GM04504 (cell line): ENCODE data around the gene ZNF280C.
"Not testable (repeated sequence)": the region's sequence is repeated elsewhere in the genome, so short reads cannot be mapped to it uniquely, and the experiment has no call there.

Experiments used
- DNase-seq: peaks from one replicate; pipeline ENCODE4 v3.0.0-alpha.2; 2012; ENCODE audit warnings: low read depth

ZNF280C gene

DNA sequence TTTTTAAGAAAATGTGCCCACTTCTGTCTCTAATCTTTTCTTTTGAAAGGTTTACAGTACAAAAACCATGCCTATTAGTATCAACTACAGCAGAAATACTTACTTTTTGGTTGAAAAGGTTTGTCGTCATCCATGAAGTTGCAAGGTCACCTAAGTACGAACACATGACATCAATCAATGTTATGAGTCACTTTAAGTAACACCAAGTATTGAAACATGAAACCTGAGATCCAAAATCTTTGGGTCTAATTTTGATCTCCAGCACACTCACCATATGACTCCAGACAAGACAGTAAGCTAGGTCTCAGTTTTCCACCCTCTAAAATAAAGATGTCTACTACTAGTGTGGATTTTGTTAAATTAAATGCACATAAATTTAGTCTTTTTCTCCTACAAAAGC lies 8.4 kb downstream of the ZNF280C start:
- DNase-seq = no peak

DNA sequence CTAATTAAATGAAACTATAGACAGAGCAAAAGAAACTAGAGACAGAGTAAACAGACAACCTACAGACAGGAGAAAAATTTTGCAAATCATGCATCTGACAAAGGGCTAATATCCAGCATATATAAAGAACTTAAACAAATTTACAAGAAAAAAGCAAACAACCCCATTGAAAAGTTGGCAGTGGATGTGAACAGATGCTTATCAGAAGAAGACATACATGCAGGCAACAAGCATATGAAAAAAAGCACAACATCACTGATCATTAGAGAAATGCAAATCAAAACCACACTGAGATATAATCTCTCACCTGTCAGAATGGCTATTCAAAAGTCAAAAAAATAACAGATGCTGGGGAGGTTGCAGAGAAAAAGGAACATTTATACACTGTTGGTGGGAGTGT lies 14.8 kb downstream of the ZNF280C start:
- DNase-seq = no peak

DNA sequence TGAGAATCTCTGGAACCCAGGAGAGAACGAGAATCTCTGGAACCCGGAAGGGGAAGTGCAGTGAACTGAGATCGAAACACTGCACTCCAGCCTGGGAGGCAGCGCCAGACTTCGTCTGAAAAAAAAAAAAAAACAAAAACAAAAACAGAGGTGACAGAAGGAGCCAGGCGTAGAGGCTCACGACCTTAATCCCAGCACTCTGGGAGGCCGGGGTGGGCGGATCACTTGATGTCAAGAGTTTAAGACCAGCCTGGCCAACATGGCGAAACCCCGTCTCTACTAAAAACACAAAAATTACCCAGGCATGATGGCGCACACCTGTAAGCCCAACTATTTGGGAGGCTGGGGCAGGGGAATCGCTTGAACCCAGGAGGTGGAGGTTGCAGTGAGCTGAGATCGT lies 17.0 kb downstream of the ZNF280C start:
- no peak for DNase-seq

DNA sequence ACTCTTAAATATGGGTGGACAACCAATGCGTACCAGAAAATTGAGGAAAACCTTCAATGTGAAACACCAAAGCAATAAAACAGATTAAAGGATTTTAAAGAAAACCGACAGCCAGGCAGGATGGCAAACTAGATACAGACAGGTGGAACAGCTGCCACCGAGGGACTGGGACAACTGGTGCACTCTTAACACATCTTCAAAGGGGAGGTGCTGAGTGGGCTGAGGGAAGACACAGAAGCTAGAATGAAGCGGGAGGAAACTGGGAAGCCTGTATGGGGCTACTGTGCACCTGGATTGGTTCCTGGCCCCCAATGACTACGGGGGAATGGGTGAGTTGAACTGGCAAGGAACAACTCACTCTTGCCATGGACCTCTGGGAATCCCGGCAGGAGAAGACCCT lies 20.7 kb downstream of the ZNF280C start:
- DNase-seq = no peak

DNA sequence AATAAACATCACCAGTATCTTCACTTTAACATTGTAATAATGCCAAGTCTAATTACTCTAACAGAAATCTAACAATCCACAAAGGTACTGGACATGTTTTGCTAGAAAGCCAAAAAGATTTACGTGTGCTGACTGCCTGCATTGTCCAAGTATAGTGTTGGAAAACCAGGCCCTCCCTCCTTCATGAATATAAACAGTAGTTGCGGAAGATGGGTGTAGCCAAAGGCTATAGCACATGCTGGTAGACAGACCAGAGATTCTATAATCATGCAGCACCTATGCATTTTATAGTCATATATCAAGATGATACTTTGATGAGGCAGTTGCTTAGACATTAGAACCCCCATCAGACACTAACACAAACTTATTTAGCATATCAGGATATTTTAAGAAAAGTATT lies 22.6 kb downstream of the ZNF280C start:
- DNase-seq = no peak

DNA sequence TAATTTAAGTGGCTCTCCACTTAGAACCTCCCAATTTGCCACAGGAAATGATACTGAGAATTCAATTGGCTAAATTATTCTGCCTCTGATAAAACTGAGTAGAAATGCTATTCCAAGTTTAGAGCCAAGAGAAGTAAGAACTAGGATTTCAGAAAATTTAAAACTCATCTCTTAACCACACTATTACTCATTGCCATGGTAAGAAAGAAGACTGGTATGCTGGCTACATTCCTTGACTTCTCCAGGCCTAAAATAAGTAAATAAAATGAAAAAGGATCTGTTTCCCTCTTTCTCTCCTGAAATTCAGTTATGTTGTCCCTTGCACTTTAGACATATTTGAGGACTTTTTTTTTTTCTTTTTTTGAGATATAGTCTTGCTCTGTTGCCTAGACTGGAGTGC lies 23.3 kb downstream of the ZNF280C start:
- DNase-seq = peak; percentile 27

DNA sequence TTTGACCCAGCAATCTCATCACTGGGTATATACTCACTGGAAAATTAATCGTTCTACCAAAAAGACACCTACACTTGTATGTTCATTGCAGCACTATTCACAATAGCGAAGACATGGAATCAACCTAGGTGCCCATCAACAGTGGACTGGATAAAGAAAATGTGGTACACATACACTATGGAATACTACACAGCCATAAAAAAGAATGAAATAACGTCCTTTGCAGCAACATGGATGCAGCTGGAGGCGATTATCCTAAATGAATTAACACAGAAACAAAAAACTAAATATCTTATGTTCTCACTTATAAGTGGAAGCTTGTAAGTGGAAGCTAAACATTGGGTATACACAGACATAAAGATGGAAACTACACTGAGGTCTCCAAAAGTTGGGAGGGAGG lies 37.5 kb downstream of the ZNF280C start:
- not testable (repeated sequence) for DNase-seq

DNA sequence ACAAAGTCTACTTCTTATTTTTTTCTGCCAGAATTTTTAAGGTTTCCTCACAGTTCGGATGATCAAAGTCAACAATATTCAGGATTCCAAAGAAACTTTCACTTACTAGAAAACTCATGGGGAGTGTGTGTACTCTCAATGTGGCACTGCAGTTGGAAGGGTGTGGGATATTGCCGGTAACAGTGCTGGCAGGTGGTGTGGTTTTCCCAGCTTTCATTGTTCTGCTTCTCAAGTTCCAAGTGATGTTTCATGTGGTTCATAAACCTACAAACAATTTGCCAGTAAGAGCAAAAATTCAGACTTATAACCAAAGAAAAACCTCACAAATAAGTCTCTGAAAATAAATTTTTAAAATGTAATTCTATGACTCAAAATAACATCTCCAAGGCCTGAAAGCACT lies 39.8 kb downstream of the ZNF280C start:
- DNase-seq = no peak

DNA sequence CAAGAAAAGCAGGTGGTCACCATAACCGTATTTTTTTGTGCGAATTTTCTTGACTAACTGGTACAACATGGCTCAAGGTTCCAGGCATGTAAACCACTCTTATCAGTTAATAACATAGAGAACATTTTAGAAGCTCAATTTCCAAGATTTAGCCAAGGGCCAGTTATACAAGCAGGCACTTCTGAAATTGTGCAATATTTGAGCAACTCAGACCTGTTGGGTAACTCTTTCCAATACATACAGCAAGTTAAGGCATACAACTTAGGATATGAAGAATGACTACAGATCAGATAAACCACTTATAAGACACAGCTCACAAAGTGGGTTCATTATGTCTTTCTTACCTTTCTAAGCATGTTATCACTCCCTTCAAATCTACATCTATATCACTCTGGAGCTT lies 43.9 kb downstream of the ZNF280C start:
- no peak for DNase-seq

DNA sequence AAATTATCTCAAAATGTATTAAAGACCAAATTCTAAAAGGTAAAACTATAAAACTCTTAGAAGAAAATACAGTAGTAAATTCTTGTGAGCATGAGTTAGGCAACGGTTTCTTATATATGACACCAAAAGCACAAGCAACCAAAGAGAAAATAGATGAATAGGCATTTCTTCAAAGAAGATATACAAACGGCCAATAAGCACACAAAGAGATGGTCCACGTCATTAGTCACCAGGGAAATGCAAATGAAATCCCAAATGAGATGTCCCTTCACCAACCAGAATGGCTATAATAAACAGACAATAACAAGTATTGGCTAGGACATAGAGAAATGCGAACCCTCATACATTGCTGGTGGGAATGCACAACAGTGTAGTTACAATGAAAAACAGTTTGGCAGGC lies 52.4 kb downstream of the ZNF280C start:
- no peak for DNase-seq

DNA sequence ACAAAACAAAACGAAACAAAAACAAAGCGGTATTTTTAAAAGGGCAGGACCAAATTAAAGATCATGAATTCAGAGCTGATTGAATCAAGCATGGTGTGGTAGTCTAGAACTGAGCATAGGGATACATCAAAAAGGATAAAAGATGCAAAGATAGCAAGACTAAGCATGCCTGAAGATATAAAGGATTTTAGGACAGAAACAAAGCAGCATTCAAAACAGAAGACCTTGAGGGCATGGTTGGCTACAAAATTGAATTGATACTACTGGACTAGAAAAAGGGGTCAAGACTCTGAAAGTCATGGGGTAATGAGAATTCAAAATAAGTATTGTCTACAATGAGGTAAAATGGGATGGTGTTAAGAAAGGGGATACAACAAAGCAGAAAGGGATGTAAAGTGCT lies 55.3 kb downstream of the ZNF280C start:
- no peak for DNase-seq

DNA sequence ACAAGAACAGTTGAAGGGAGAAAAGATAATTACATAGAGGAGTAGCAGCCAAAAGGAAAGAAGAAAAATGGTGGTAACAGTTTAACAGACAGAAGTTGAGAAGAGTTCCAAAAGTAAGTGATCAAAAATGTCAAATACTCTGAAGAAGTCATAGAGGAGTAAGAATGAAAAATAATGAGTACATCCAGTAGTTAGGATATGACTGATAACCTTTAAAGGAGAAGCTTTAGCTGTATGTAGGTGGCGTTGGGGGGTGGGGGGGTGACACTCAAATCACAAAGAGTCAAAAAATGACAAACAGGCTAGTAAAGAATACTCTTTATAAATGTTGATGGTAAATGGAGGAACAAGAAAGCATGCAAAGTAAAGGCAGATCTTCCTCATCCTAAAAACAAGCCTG lies 56.3 kb downstream of the ZNF280C start:
- no peak for DNase-seq

DNA sequence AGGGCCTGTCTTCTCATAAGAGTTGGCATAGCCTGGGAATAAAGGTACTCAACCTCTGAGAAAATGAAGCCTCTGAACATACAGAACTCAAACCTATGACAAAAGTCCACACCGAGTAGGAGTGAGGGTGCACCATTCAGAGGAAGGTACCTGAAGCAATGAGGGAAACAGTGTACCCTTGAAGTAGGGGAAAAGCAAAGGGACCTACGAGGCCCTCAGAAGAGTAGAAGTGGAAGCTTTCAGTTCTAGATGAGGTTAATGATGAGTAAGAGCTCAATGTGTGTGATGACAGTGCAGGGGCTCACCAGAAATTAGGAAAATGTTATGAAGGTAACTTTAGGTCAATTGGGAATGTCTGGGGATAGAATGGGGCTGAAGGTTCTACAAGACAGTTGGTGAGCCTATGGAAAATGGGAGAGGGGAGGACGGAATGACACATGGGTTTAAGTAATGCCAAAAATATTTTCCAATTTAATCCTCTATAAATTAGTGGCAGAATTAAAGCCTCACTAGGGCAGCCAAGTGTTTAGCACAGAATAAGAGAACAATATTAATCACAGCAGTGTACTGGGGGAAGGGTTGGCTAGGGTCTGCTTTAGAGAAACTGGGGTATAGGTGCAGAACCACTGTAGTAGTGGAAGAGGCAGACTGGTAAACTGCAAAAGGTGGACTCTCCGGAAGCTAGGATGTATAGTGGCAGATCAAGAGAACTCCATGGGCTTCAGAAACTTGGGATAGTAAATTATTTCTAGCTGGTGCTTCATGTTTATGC lies 57.1 kb downstream of the ZNF280C start:
- DNase-seq = no peak

DNA sequence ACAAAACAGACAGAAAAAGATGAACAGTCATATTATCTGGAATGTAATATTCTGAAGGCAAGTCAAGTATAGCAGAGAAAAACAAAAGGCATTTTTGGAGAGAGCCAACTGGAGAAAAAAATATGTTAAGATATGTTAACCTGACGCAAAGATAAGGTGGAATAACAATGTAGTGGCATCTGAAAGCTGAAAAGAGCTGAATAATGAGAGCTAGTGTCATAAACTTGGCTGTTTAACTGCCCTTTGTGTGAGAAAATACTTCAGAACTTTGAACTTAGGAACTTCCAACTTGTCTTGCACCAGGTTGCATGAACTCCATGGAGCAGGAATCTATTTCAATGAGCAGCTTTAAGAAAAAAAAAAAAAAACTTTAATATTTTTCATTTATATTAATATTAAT lies 64.1 kb downstream of the ZNF280C start:
- DNase-seq = no peak

DNA sequence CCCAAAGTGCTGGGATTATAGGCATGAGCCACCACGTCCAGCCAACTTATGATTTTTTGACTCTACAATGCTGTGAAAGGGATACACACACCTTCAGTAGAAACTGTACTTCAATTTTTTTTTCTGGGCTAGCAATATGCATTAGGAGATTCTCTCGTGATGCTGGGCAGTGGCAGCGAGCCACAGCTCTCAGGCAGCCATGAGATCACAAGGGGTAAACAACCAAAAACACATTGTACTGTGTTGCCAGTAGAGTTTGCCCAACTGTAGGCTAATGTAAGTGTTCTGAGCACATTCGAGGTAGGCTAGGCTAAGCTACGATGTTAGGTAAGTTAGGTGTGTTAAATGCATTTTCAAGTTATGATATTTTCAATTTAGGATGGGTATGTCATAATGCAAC lies 71.2 kb downstream of the ZNF280C start:
- DNase-seq = no peak

DNA sequence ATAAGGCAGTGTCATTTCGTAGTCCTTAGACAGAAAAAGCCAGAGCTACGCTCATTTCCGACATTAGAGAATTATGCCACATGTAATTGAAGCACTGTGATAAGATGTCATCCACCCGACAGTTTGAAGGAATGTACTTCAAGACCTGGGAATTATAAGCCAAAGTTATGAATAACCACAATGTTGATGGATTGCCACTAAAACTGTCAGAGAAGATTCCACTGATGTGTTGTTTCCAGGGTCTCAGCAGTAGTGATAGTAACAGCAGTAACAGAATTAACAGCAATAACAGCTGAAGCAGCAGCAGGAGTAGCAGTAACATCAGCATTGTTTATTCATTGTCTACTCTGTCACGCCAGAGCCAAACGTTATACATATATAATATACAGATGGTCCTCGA lies 72.2 kb downstream of the ZNF280C start:
- peak; percentile 57 for DNase-seq

DNA sequence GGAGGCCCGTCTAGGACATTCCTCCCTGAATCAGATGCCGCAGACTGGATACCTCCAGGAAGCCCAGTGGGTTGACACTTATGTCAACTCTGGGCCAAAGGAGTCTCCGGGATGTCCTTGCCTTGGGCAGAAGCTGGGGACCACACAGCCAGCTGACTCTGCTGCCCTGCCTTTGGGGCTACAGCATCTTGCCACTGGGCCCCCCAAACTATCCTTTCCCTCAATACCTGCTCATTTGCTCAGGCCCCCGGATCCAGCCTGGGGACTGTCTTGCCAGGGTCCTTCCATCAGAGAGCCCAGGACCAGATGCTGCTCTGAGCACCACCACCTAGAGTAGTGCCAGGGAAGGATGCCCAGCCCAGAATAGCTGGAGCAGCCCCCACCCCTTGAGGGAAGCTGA lies 77.9 kb downstream of the ZNF280C start:
- DNase-seq = no peak

DNA sequence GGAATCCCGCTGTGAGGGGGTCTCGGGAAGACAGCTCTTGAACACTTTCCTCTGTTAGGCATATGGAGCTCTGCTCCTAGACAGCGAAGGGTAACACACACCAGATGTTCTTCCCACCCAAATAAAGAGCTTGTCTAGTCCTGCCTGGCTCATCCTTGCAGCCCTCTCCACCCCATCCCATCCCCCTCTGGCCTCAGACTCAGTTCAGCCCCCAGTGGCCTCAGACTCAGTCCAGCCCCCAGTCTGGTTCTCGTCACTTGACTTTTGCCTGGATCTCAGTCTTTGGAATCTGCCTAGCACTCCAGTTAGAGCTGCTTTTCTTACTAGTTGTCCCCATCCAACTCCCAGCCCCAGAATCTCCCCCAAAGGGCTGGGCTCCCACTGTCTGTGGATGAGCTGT lies 82.0 kb downstream of the ZNF280C start:
- DNase-seq = no peak

DNA sequence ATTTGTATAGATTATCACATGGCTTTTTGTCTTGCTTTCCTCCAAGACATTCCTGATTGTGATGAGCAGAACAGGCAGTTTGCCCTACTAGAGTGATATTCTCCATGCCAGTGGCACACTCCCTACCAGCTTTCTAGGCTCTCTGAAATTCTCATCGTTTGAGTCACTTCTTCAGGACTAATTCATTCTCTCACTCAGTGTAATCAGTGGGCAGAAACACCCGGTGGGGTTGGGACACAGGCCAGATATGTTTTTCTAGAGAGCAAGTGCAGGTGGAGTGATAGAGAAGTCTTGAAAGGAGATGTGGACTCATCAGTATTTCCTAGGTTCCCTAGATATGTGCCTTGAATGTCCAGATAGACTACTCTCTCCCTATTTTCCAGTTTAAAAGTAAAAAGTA lies 83.8 kb downstream of the ZNF280C start:
- DNase-seq = no peak

DNA sequence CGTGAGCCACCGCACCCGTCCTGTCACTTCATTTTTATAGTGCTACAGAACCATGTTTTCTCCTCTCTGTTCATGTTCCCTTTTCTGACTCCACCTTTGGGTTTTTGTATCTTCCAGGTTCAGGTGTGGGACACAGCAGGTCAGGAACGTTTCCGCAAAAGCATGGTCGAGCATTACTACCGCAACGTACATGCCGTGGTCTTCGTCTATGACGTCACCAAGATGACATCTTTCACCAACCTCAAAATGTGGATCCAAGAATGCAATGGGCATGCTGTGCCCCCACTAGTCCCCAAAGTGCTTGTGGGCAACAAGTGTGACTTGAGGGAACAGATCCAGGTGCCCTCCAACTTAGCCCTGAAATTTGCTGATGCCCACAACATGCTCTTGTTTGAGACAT lies 84.5 kb downstream of the ZNF280C start:
- no peak for DNase-seq

DNA sequence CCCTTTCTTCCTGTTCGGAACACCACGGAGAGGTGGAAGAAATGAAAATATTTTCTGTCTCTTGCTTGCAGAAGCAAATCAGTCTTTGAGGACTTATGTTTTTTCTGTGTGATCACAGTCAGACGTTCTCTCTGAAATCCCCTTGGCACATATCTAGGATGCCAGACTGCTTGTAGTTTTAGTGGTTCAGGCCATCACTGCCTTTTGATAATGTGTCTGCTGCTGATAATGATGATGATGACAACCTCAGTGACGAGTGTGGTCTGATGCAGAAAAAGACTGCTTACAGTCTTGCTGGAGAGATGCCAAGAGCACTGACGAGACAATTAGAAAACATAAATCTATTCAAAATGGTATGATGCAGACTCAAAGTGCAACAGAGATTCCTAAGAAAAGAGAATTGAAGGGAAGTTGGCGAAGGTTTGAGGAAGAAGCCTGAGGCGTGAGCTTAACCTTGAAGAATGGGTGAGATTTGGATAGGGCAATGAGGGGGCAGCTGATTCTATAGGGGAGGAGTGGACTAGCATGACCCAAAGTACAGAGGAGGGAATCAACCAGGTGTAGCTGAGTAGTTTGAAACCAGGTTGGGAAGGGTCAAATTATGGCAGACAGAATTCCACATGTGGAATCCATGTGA lies 89.0 kb downstream of the ZNF280C start:
- DNase-seq = no peak

DNA sequence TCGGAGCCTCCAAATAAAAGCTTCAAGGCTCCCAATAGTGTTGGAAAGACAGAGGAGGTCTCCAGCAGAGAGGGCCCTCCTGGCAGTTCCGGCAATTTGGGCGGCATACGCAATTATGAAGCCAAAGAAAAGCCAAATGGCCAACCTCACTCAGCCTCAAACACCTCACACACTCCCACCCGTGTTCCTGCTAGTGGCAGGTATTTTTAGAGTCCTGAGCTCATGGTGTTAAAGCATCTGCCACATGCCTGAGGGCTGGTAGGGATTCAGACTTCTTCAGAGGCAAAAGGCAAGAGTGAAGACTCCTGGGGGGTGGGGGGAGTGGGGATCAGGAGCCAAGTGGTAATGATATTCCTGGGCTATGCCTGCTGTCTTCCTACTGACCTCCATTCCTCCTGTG lies 89.5 kb downstream of the ZNF280C start:
- DNase-seq = no peak

DNA sequence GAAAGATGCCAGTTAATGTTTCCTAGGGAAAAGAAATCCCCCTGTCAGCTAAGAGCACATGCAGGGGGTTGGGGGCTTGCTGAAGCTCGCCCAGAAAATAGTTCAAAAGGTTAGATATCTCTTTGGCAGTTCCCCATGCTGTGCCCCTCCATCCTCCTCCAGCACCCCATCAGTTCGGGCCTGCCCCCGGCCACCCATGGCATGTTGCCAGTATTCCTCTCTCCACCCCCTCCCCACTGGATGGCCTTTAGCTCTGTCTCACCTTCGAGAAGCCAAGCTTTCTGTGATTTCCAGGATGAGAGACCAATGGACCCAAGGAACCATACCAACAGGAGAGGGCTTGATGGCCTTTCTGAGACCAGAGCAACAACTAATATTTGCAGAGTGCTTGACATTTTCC lies 91.8 kb downstream of the ZNF280C start:
- DNase-seq = no peak

DNA sequence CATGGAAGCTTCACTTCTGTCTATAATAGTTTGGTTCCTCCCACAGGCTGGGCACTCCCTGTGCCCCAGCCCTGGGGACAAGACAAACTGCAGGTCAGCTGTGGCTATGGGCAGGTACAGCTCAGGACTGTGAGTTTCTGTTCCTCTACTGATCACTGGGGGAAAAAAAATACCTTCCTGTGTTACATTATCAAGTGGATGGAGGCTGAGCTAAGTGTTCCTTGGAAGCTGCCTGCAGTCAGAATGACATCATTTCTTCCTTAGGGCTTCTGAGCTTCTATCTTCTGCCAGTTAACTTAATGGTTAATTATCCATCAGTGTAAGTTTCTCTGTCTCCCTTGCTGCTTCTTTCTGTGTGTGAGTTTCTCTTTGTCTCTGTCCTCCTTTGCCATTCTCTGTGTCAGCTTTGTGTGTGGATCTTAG lies 92.3 kb downstream of the ZNF280C start:
- no peak for DNase-seq
